GM13976 (cell line): ENCODE results near the gene ITGA1.

Source experiments
- DNase-seq: peaks from one replicate; pipeline ENCODE4 v3.0.0; 2012; ENCODE audit warnings: low spot score
- CTCF ChIP-seq: IDR thresholded peaks from 2 replicates; pipeline ENCODE4 v1.5.1; 2012; ENCODE audit warnings: borderline replicate concordance, mild to moderate bottlenecking; ENCODE audit not compliant: insufficient read depth; ENCODE audit errors: extremely low read depth, missing control alignments, control extremely low read depth
- in situ Hi-C: fragments of 300-500 bp; cut with MboI; formaldehyde crosslinking; loops from one replicate; pipeline ENCODE4 v1.12.0; 2022; ENCODE audit warnings: low sequenced_read_pairs, mixed read lengths, inconsistent platforms; ENCODE audit not compliant: unreplicated experiment

The ITGA1 gene

GRCh38 chr5:52994266-52994665, 206.6 kb downstream of the ITGA1 start:
- no peak for DNase-seq
- no peak for TF ChIP-seq CTCF
- in situ Hi-C loops: no loop called here

GRCh38 chr5:52995095-52995494, 207.4 kb downstream of the ITGA1 start:
- in situ Hi-C loops: no loop called here

GRCh38 chr5:52995914-52996313, 208.2 kb downstream of the ITGA1 start:
- in situ Hi-C loops: no loop called here
- no peak for DNase-seq
- TF ChIP-seq CTCF: no peak

More at GRCh38 chr5:52995095-52995494, 207.4 kb downstream of the ITGA1 start:
- TF ChIP-seq CTCF: no peak
- no peak for DNase-seq

GRCh38 chr5:52996979-52997378, 209.3 kb downstream of the ITGA1 start:
- in situ Hi-C loops: no loop called here
- no peak for TF ChIP-seq CTCF
- DNase-seq: no peak

GRCh38 chr5:52997424-52997823, 209.7 kb downstream of the ITGA1 start:
- no peak for TF ChIP-seq CTCF
- DNase-seq: no peak
- in situ Hi-C loops: no loop called here

- DNase-seq: no peak
- in situ Hi-C loops: no loop called here
- no peak for TF ChIP-seq CTCF
Measured at GRCh38 chr5:52998552-52999313, 211.0 kb downstream of the ITGA1 start.
